GM20431 (cell line): ENCODE data around the gene PTK7.

Experiments
- in situ Hi-C: fragments of 300-500 bp; cut with MseI, MboI; formaldehyde crosslinking; loops from one replicate; pipeline ENCODE4 v1.15.0; 2020; ENCODE audit warnings: low sequenced_read_pairs; ENCODE audit not compliant: unreplicated experiment

PTK7 gene

DNA sequence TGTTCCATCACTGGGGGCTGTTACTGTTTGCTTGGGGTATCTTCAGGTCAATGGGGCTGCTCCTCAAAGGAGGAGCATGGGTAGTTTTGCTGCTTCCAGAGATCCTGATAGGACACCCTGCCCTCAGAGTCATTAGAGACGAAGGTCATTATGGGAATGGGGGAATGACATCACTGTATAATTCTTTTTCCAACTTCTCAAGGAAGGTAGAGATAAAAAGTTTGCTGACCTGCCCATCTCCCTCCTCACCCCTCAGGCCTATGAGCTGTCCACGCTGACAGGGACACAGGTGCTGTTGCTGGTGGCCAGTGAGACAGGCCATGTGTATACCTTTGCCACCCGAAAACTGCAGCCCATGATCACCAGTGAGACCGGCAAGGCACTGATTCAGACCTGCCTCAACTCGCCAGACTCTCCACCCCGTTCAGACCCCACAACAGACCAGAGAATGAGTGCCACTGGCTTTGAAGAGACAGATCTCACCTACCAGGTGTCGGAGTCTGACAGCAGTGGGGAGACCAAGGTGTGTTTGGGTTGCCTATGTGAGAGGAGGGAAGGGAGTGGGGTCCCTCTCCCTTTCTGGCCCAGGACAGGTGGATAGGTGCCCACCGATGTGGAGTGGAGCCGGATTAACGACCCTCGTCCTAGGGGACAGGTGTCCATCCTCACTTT lies 97.6 kb downstream of the PTK7 start:
- in situ Hi-C loops, result no loop called here

- in situ Hi-C loops, result no loop called here
Observed at GRCh38 chr6:43174263-43175112, 98.4 kb downstream of the PTK7 start.

DNA sequence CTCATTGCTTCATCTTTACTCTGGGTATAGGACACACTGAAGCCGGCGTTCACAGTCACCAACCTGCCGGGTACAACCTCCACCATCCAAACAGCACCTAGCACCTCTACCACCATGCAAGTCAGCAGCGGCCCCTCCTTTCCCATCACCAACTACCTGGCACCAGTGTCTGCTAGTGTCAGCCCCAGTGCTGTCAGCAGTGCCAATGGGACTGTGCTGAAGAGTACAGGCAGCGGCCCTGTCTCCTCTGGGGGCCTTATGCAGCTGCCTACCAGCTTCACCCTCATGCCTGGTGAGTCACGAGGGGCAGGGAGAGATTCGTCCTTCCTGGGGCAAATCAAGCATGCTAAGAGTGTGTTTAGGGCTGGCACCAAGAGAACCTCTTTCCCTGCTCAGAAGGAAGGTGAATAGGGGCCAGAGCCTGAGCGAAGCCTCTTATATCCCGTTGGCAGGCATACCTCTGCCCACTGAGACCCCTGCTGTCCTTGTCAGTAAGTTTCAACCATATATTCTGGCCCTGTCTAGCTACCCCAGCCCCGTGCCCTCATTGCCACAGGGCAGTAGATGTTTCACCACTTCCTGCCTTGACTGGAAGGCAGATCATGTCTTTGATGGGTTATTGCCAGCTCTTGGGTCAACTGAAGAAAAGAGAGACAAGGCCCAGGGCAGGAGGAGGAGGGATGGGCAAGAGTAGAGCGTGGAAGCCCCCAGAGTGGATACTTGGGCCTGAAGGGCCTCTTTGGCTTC lies 99.7 kb downstream of the PTK7 start:
- in situ Hi-C loops, result no loop called here

- in situ Hi-C loops, result no loop called here
Observed at GRCh38 chr6:43176423-43176786, 100.3 kb downstream of the PTK7 start.

GRCh38 chr6:43178150-43178549 lies 102.0 kb downstream of the PTK7 start:
- in situ Hi-C loops, result no loop called here

- in situ Hi-C loops, result no loop called here
Observed at GRCh38 chr6:43178951-43179830, 103.1 kb downstream of the PTK7 start.

DNA sequence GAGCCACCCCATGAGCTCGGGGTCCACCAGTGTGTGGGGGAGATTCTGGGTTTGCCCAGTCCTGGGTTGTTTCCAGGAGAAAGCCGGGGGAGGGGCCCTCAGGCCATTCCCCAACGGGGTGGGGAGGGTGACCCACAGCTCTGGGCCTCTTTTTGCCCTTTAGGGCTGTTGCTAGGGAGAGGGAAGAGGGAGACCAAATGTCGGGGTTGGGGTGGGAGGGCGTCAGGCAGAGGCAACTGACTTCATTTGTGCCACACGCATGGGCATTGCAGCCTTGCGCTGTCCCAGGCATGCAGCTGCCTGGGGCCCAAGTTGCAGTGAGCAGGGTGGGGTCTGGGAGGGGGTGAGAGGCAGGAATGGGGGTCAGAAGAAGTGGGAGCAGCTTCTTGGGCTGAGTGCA lies 103.9 kb downstream of the PTK7 start:
- in situ Hi-C loops, result no loop called here

DNA sequence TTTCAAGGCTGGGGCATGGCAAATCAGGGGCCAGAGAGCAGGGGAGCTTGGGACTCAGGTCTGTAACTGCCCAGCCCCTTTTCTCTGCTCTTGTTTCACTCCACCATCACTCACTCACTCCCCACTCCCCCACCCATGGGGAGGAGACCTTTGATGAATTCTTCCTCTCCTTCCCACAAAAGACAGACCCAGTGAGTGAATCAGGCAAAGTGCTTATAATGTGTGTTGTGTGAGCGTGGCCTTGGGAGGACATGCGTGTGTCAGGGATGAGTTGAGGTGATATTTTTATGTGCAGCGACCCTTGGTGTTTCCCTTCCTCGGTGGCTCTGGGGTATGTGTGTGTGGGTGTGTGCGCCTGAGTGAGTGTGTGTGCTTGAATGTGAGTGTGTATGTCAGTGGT lies 104.9 kb downstream of the PTK7 start:
- in situ Hi-C loops, result no loop called here

GRCh38 chr6:43181621-43181941 lies 105.5 kb downstream of the PTK7 start:
- in situ Hi-C loops, result no loop called here

DNA sequence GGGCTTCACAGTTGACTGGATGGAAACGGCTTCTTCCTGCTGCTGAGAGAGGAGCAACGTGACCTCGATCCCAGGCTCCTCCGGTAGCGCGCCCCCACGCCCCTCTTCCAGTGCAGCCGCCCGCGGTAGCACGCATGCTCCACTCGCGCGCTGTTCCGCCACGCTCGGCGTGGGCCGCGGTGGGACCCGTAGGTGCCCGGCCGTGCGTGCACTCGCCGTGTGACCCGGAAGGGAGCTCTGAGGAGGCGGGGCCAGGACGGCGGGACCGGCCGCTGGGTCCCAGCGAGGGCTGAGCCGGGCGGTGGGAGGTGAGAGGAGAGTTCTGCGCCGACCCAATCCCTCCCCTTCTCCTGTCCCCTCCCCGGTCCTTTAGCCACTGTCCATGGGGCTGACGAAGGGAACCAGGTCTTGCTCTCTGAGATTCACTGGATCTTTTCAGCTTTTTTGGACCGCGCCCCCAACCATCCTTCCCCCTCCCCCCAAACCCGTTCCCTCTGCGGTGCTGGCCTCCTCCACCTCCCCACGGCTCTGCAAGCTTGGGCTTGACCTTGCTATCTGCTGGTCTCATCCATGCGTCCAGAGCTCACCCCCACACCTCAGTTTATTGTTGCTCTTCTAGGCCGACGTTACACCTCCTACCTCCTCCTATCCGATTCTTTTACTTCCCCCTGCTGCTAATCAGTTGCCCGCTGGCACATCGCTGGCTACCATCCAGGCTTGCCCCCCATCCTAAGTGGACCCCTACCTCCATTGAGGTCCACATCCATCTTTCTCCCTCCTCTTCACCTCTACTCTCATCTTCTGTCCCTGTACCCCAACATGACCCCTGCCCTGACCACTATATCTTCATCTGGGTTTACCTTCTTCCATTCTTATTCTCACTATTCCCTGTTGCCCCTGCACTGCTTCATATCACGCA lies 106.1 kb downstream of the PTK7 start, which contains the start of gene CUL9:
Gene CUL9 (plus strand): TSS at position 255 of the 919 bp plus-strand sequence. CDS start 2,115 bp downstream, outside the sequence.
- in situ Hi-C loops, result no loop called here

- in situ Hi-C loops, result no loop called here
Observed at GRCh38 chr6:43183441-43183840, 107.3 kb downstream of the PTK7 start.

DNA sequence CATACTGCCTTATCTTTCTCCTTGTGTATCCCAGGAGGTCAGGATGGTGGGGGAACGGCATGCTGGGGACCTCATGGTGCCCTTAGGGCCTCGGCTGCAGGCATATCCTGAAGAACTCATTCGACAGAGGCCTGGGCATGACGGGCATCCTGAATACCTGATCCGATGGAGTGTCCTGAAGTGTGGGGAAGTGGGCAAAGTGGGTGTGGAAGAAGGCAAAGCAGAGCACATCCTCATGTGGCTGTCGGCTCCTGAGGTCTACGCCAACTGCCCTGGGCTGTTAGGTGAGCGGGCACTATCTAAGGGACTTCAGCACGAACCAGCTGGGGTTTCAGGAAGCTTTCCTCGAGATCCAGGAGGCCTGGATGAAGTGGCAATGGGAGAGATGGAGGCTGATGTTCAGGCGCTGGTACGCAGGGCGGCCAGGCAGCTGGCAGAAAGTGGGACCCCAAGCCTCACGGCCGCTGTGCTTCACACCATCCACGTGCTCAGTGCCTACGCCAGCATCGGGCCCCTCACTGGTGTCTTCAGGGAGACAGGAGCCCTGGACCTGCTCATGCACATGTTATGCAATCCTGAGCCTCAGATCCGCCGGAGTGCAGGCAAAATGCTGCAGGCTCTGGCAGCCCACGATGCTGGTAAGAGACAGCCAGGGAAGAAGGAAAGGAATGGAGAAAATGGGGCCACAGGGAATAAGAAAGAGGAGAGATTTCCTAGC lies 108.3 kb downstream of the PTK7 start:
- in situ Hi-C loops, result no loop called here

DNA sequence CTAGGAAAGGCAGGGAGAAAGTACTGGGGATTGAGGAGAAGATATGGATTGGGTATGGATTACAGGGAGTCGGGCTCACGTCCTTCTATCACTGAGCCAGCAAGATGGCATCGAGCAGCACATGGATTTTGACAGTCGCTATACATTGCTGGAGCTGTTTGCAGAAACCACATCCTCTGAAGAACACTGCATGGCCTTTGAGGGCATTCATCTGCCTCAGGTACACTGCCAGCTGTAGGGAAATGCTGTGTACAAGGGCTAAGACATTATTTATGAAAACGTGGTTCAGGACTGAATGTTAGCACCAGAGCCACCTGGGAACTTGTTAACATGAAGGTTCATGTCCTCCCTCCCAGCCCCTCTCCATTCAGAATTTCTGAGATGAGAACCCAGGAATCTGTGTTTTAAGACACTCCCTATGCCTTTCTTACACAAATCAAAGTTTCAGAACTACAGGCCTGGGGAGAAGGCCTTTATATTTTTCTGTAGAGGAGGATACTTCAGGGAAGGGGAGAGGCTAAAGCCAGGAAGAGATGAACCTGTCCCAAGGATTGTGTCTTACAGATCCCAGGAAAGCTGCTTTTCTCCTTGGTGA lies 109.4 kb downstream of the PTK7 start:
- in situ Hi-C loops, result no loop called here

DNA sequence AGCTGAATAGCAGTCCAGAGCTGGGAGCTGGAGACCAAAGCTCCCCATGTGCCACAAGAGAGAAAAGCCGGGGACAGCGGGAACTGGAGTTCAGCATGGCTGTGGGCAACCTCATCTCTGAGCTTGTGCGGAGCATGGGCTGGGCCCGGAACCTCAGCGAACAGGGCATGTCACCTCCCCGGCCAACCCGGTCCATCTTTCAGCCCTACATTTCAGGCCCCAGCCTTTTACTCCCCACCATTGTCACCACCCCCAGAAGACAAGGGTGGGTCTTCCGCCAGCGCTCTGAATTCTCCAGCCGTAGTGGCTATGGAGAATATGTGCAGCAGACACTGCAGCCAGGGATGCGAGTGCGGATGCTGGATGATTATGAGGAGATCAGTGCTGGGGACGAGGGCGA lies 109.9 kb downstream of the PTK7 start:
- in situ Hi-C loops, result no loop called here

DNA sequence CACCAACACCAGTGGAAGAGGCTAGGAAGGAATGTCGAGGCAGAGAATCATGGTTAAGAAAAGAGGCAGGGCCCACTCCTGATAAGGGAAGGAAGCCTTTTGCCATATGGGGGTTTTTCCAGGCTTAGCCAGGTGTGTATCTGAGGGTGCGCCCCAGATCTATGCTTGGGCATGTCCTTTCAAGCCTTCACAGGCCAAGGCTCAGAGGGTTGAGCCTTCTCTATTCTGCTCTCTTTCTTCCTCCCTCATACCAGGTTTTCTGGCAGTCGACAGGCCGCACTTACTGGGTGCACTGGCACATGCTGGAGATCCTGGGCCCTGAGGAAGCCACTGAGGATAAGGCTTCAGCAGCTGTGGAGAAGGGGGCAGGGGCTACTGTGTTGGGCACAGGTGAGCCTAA lies 110.6 kb downstream of the PTK7 start:
- in situ Hi-C loops, result no loop called here

- in situ Hi-C loops, result no loop called here
Observed at GRCh38 chr6:43187821-43188220, 111.7 kb downstream of the PTK7 start.

- in situ Hi-C loops, result no loop called here
Observed at GRCh38 chr6:43188426-43188825, 112.3 kb downstream of the PTK7 start.

DNA sequence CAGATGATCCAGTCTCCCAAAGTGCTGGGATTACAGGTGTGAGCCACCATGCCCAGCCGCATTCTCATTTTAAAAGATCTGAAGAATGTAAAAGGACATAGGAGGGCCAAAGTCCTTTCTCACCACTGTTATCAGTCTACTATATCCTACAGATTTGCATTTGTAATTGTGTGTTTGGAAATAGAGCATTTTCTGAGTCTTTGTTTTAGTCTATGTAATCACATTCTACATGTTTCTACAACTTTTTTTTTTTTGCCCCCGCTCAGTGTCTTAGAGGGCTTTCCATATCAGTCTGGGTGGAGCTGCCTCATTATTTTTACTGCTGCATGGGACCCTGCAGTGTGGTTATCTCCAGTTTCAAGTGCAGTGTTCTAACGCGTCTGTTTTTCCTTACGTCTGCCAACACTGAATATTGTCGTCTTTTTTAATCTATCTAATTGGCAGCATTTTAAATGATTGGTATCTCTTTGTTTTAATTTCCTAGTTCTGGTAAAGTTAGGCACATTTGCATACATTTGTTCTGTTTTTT lies 113.7 kb downstream of the PTK7 start:
- in situ Hi-C loops, result no loop called here
